Measurements from ENCODE around the gene USP48.

Gene USP48

DNA sequence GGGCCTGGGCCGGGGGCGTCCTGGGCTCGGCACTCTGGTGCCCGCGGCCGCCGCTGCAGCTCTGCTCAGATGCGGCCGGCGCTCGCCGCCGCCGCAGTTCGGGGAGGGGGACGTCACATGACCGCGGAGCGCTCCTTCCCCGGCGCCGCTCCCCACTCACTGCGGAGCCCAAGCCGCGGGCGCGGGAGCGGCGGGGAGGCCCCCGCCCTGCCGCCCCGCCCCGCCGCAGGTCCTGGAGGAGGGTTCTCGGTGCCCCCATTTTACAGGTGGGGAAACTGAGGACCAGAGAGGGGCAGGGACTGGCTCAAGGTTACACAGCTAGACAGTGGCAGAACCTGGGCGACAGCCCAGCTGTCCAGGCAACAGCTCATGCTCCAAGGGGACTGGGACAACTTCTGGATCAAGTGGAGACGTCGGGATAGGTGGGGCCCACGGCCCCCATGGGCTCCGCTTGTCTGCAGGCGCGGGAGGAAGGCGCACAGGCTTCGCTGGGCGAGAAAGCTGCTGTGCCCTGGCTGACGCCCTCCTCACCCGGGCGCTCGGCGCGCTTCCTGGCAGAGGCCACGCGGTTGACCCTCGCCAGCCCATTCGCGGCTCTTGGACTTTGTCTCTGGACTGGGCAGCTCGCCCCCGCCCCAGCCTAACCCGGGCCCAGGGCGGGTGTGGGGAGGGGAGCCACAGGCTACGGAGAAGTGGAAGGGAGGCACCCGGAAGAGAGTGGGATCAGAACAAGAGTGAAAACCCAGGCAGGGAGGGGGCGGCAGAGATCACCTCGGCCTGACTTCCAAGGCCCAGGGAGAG, 113.5 kb downstream of the USP48 start, which contains the start of gene RAP1GAP:
TSS of gene RAP1GAP (minus strand) at position 100 of the 801 bp plus-strand sequence. CDS start 49,325 bp downstream, outside the sequence.
- no peak within 1 kb of the TSS for H3K27ac ChIP-seq (ENCODE audit: low read length)
- H3K9me3 ChIP-seq (ENCODE audit: insufficient read depth, low read depth, low read length) = no peaks in the 10 kb centered on the region
- H3K4me1 ChIP-seq (ENCODE audit: insufficient read depth, low read length) = 0 out of 2 replicates have a peak, but pooled peaks cover 4% of the 10 kb centered on the region
- peak within 1 kb of the TSS; percentile 85 for H3K4me3 ChIP-seq (ENCODE audit: low read length)
- peaks cover 42% of the 10 kb centered on the region for H3K27me3 ChIP-seq (ENCODE audit: insufficient read depth, low read length)
- H3K36me3 ChIP-seq (ENCODE audit: insufficient read depth, low read depth, low read length) = no peaks in the 10 kb centered on the region
- H3K9ac ChIP-seq (ENCODE audit: low read depth, low read length) = peak within 1 kb of the TSS; percentile 63; the same call in 1 of the 2 replicates

GRCh38 chr1:21668951-21669257, 114.0 kb downstream of the USP48 start:
- Histone ChIP-seq H3K27ac (ENCODE audit: low read length) (no peak overlapping the region), H3K9me3 (ENCODE audit: insufficient read depth, low read depth, low read length) (no peaks in the 10 kb centered on the region), H3K4me1 (ENCODE audit: insufficient read depth, low read length) (0 out of 2 replicates have a peak, but pooled peaks cover 4% of the 10 kb centered on the region), H3K36me3 (ENCODE audit: insufficient read depth, low read depth, low read length) (no peaks in the 10 kb centered on the region), H3K4me3 (ENCODE audit: low read length) (peak overlapping the region; percentile 85), H3K27me3 (ENCODE audit: insufficient read depth, low read length) (peaks cover 42% of the 10 kb centered on the region), H3K9ac (ENCODE audit: low read depth, low read length) (no peak overlapping the region)

DNA sequence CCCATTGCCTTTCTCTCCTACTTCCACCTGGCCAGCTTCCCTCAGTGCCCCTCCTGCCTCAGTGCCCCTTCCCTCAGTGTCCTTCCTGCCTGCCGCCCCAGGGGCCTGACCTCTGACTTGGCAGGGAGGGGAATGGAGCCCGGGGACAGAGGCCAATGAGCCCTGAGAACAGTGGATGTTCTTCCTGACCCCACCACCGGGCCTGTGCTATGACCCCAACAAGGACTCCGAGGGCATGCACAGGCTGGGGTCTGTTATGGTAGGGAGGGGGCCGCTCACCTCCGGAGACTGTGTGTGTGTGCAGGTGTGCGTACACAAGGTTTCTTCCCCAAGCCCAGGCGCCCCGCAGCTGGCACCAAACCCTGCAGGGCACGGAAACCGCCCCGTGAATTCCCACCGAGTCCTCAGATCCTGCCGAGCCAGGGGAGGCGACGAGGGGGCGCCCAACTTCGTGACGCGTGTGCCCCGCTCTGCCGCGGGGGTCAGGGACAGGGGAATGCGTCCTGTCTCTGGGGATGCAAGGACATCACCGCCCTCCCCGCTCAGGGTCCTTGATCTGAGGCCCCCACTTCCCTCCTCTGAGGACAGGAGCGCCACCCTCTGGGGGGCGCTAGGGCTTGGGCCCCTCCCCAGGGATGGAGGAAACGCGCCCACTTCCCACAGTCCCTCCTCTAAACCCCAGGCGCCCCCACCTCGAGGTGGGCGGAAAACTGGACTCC, 114.6 kb downstream of the USP48 start:
- Histone ChIP-seq H3K27me3 (ENCODE audit: insufficient read depth, low read length) (peaks cover 42% of the 10 kb centered on the region), H3K4me1 (ENCODE audit: insufficient read depth, low read length) (0 out of 2 replicates have a peak, but pooled peaks cover 4% of the 10 kb centered on the region), H3K9me3 (ENCODE audit: insufficient read depth, low read depth, low read length) (no peaks in the 10 kb centered on the region), H3K36me3 (ENCODE audit: insufficient read depth, low read depth, low read length) (no peaks in the 10 kb centered on the region), H3K27ac (ENCODE audit: low read length) (no peak overlapping the region), H3K9ac (ENCODE audit: low read depth, low read length) (no peak overlapping the region), H3K4me3 (ENCODE audit: low read length) (peak overlapping the region; percentile 85)

GRCh38 chr1:21667348-21668231, 115.4 kb downstream of the USP48 start:
- H3K36me3 ChIP-seq (ENCODE audit: insufficient read depth, low read depth, low read length) = no peaks in the 10 kb centered on the region
- H3K9ac ChIP-seq (ENCODE audit: low read depth, low read length) = no peak overlapping the region; the same call in 1 of the 2 replicates
- H3K4me1 ChIP-seq (ENCODE audit: insufficient read depth, low read length) = 0 out of 2 replicates have a peak, but pooled peaks cover 4% of the 10 kb centered on the region
- peaks cover 42% of the 10 kb centered on the region for H3K27me3 ChIP-seq (ENCODE audit: insufficient read depth, low read length)
- H3K27ac ChIP-seq (ENCODE audit: low read length) = no peak overlapping the region
- no peaks in the 10 kb centered on the region for H3K9me3 ChIP-seq (ENCODE audit: insufficient read depth, low read depth, low read length)
- no peak overlapping the region for H3K4me3 ChIP-seq (ENCODE audit: low read length)

- no peak overlapping the region for H3K9ac ChIP-seq (ENCODE audit: low read depth, low read length)
- H3K4me1 ChIP-seq (ENCODE audit: insufficient read depth, low read length) = 0 out of 2 replicates have a peak, but pooled peaks cover 4% of the 10 kb centered on the region
- no peak overlapping the region for H3K27ac ChIP-seq (ENCODE audit: low read length)
- H3K9me3 ChIP-seq (ENCODE audit: insufficient read depth, low read depth, low read length) = no peaks in the 10 kb centered on the region
- peaks cover 45% of the 10 kb centered on the region for H3K27me3 ChIP-seq (ENCODE audit: insufficient read depth, low read length)
- H3K36me3 ChIP-seq (ENCODE audit: insufficient read depth, low read depth, low read length) = no peaks in the 10 kb centered on the region
- no peak overlapping the region for H3K4me3 ChIP-seq (ENCODE audit: low read length)
Measured at GRCh38 chr1:21666576-21667320, 116.2 kb downstream of the USP48 start.

DNA sequence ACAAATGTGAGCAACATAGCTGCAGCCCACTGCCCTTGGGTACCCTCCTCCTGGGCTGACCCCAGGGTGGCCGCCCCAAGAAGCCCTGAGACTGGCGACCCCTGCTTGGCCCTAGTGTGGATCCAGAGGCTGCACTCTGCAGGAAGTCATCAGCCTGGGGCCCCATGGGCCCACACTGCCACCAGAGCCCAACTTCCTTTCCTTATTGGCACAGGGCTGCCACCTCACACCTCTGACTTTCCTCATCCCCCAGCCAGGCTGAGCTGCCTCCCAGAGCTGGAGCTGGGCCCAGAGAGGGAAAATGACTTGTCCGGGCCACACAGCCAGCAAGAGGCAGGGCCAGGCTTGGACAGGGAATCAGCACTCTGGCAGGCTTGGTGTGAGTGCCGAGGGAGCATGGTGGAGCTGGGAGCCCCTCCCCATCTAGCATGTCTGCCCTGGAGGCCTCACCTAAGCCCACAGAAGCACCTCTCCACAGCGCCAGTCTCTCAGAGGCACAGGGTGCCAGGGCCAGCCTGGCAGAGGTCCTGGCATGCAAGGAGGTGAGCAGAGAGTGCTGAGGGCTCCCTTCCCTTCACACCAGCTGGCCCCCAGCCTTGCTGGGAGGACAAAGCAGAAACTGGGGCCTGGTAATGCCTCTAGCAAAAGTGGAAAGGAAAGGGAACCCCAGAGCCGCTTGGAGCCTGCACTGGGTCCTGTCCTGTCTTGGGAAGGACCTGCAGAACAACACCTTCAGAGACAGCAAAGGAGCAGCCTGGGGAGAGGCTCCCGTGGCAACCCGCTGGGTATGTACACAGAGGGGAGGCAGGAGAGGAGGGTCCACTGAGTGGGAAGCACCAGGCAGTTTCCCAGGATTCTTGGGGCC, 117.0 kb downstream of the USP48 start:
- H3K4me3 ChIP-seq (ENCODE audit: low read length) = no peak overlapping the region
- peaks cover 51% of the 10 kb centered on the region for H3K27me3 ChIP-seq (ENCODE audit: insufficient read depth, low read length)
- H3K4me1 ChIP-seq (ENCODE audit: insufficient read depth, low read length) = 0 out of 2 replicates have a peak, but pooled peaks cover 4% of the 10 kb centered on the region
- H3K9ac ChIP-seq (ENCODE audit: low read depth, low read length) = no peak overlapping the region
- H3K9me3 ChIP-seq (ENCODE audit: insufficient read depth, low read depth, low read length) = no peaks in the 10 kb centered on the region
- H3K27ac ChIP-seq (ENCODE audit: low read length) = no peak overlapping the region
- H3K36me3 ChIP-seq (ENCODE audit: insufficient read depth, low read depth, low read length) = no peaks in the 10 kb centered on the region

GRCh38 chr1:21664806-21665588, 118.0 kb downstream of the USP48 start:
- no peak overlapping the region for H3K9ac ChIP-seq (ENCODE audit: low read depth, low read length)
- no peaks in the 10 kb centered on the region for H3K9me3 ChIP-seq (ENCODE audit: insufficient read depth, low read depth, low read length)
- no peak overlapping the region for H3K4me3 ChIP-seq (ENCODE audit: low read length)
- peaks cover 50% of the 10 kb centered on the region for H3K27me3 ChIP-seq (ENCODE audit: insufficient read depth, low read length)
- H3K4me1 ChIP-seq (ENCODE audit: insufficient read depth, low read length) = no peaks in the 10 kb centered on the region
- H3K27ac ChIP-seq (ENCODE audit: low read length) = no peak overlapping the region
- no peaks in the 10 kb centered on the region for H3K36me3 ChIP-seq (ENCODE audit: insufficient read depth, low read depth, low read length)

- Histone ChIP-seq H3K9me3 (ENCODE audit: insufficient read depth, low read depth, low read length) (no peaks in the 10 kb centered on the region), H3K36me3 (ENCODE audit: insufficient read depth, low read depth, low read length) (no peaks in the 10 kb centered on the region), H3K27ac (ENCODE audit: low read length) (no peak overlapping the region), H3K4me3 (ENCODE audit: low read length) (no peak overlapping the region), H3K27me3 (ENCODE audit: insufficient read depth, low read length) (peaks cover 50% of the 10 kb centered on the region), H3K4me1 (ENCODE audit: insufficient read depth, low read length) (no peaks in the 10 kb centered on the region), H3K9ac (ENCODE audit: low read depth, low read length) (no peak overlapping the region)
Measured at GRCh38 chr1:21663951-21664805, 118.8 kb downstream of the USP48 start.

- Histone ChIP-seq H3K27me3 (ENCODE audit: insufficient read depth, low read length) (peaks cover 44% of the 10 kb centered on the region), H3K36me3 (ENCODE audit: insufficient read depth, low read depth, low read length) (no peaks in the 10 kb centered on the region), H3K4me3 (ENCODE audit: low read length) (no peak overlapping the region), H3K9me3 (ENCODE audit: insufficient read depth, low read depth, low read length) (no peaks in the 10 kb centered on the region), H3K27ac (ENCODE audit: low read length) (no peak overlapping the region), H3K4me1 (ENCODE audit: insufficient read depth, low read length) (no peaks in the 10 kb centered on the region), H3K9ac (ENCODE audit: low read depth, low read length) (no peak overlapping the region)
Measured at GRCh38 chr1:21663248-21663950, 119.5 kb downstream of the USP48 start.
